Loucy (cell line): ENCODE data around the gene ADI1.

ENCODE experiments used
- H2AFZ ChIP-seq: fragments of 200-600 bp; sonication (generic); 2 replicates; pipeline ENCODE4 v1.6.0; 2016; ENCODE audit warnings: antibody characterized with exemption, mild to moderate bottlenecking, low read length, moderate library complexity
- H3F3A ChIP-seq: fragments of 200-600 bp; 2 replicates; pipeline ENCODE4 v1.6.0; 2016; ENCODE audit warnings: antibody characterized with exemption, low read depth, mild to moderate bottlenecking
- H3K27me3 ChIP-seq: fragments of 200-600 bp; sonication (generic); 2 replicates; pipeline ENCODE4 v1.6.1; 2014; ENCODE audit warnings: low read length, mild to moderate bottlenecking; ENCODE audit not compliant: insufficient read depth, poor library complexity, severe bottlenecking
- H3K36me3 ChIP-seq: fragments of 200-600 bp; sonication (generic); 2 replicates; pipeline ENCODE4 v1.6.1; 2016; ENCODE audit warnings: low read length; ENCODE audit not compliant: insufficient read depth
- H3K4me1 ChIP-seq: fragments of 200-600 bp; sonication (generic); 2 replicates; pipeline ENCODE4 v1.5.1; 2014; ENCODE audit warnings: low read length, mild to moderate bottlenecking; ENCODE audit not compliant: insufficient read depth, poor library complexity, severe bottlenecking
- H3K4me2 ChIP-seq: fragments of 200-600 bp; sonication (generic); 2 replicates; pipeline ENCODE4 v1.6.0; 2014; ENCODE audit warnings: antibody characterized with exemption, low read length, low read depth, mild to moderate bottlenecking; ENCODE audit not compliant: poor library complexity, severe bottlenecking
- H3K4me3 ChIP-seq: fragments of 200-600 bp; sonication (generic); 2 replicates; pipeline ENCODE4 v1.5.1; 2014; ENCODE audit warnings: low read length, mild to moderate bottlenecking, mixed read lengths; ENCODE audit not compliant: poor library complexity, severe bottlenecking
- H3K79me2 ChIP-seq: fragments of 200-600 bp; sonication (generic); 2 replicates; pipeline ENCODE4 v1.6.1; 2014; ENCODE audit warnings: low read length; ENCODE audit not compliant: insufficient read depth
- H3K9ac ChIP-seq: fragments of 200-600 bp; sonication (generic); 2 replicates; pipeline ENCODE4 v1.6.0; 2014; ENCODE audit warnings: mild to moderate bottlenecking, low read depth, low read length, moderate library complexity; ENCODE audit not compliant: poor library complexity, severe bottlenecking
- H3K9me2 ChIP-seq: fragments of 200-600 bp; sonication (generic); replicated peaks from 2 replicates; pipeline ENCODE4 v1.6.1; 2016; ENCODE audit warnings: low read depth, low read length, mixed read lengths
- H3K9me3 ChIP-seq: fragments of 200-600 bp; sonication (generic); 2 replicates; pipeline ENCODE4 v1.6.1; 2014; ENCODE audit warnings: mild to moderate bottlenecking, antibody characterized with exemption, low read length, low read depth; ENCODE audit not compliant: insufficient read depth
- H4K20me1 ChIP-seq: fragments of 200-600 bp; sonication (generic); 2 replicates; pipeline ENCODE4 v1.6.0; 2014; ENCODE audit warnings: antibody characterized with exemption, low read length, mild to moderate bottlenecking; ENCODE audit not compliant: insufficient read depth, poor library complexity, severe bottlenecking
- CTCF ChIP-seq: fragments of 200-600 bp; sonication (generic); conservative IDR thresholded peaks from 2 replicates; pipeline ENCODE4 v1.5.1; 2014; ENCODE audit warnings: mild to moderate bottlenecking, antibody characterized with exemption, low read length
- EZH2phosphoT487 ChIP-seq: fragments of 200-600 bp; IDR thresholded peaks from 2 replicates; pipeline ENCODE4 v1.6.1; 2018; ENCODE audit warnings: antibody characterized with exemption, mild to moderate bottlenecking, moderate library complexity, borderline replicate concordance

Gene ADI1

GRCh38 chr2:3476985-3477327 is 42.4 kb downstream of the ADI1 start:
- Histone ChIP-seq H3K4me3 (no peak overlapping the region), H4K20me1 (no peaks in the 10 kb centered on the region), H3K9me2 (no peaks in the 10 kb centered on the region), H3K27me3 (no peaks in the 10 kb centered on the region), H3F3A (no peaks in the 10 kb centered on the region), H3K79me2 (no peaks in the 10 kb centered on the region), H3K9ac (no peak overlapping the region), H2AFZ (no peak overlapping the region), H3K4me1 (no peaks in the 10 kb centered on the region), H3K9me3 (no peaks in the 10 kb centered on the region), H3K4me2 (no peak overlapping the region), H3K36me3 (peaks cover 13% of the 10 kb centered on the region; the same call in 1 of the 2 replicates)
- TF ChIP-seq EZH2phosphoT487 (no peak), CTCF (no peak)

- no peaks in the 10 kb centered on the region for H3K9me3 ChIP-seq
- H3K4me2 ChIP-seq = no peak overlapping the region
- no peaks in the 10 kb centered on the region for H4K20me1 ChIP-seq
- H3K9me2 ChIP-seq = no peaks in the 10 kb centered on the region
- H3K79me2 ChIP-seq = no peaks in the 10 kb centered on the region
- no peaks in the 10 kb centered on the region for H3F3A ChIP-seq
- H3K27me3 ChIP-seq = no peaks in the 10 kb centered on the region
- peaks cover 13% of the 10 kb centered on the region; the same call in 1 of the 2 replicates for H3K36me3 ChIP-seq
- no peaks in the 10 kb centered on the region for H3K4me1 ChIP-seq
- no peak overlapping the region for H2AFZ ChIP-seq
- H3K4me3 ChIP-seq = no peak overlapping the region
- TF ChIP-seq CTCF (no peak), EZH2phosphoT487 (no peak)
- no peak overlapping the region for H3K9ac ChIP-seq
Observed at GRCh38 chr2:3476321-3476984, 42.9 kb downstream of the ADI1 start.

DNA sequence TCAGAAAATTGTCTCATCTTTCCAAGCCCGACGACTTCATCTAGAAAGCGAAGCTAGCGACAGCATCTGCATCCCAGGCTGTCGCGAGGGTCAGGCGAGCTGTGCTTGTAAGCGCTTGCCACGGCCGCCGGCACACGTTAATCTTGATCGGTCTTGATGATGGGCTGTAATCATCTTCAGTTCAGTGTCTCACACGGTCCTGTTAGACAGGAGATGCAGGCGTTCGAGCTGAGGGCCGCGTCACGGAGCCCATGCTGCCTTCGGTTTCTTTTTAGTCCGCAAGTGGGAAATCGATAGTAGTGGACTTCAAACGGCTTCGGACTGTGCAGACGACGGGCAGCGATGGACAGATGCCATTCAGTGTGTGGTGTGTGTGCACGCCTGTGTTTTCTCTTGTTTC is 43.6 kb downstream of the ADI1 start:
- no peak overlapping the region for H3K4me3 ChIP-seq
- TF ChIP-seq CTCF = no peak

More for the DNA sequence above, 43.6 kb downstream of the ADI1 start:
- no peaks in the 10 kb centered on the region for H3K9me2 ChIP-seq
- no peak overlapping the region for H2AFZ ChIP-seq
- H3F3A ChIP-seq = no peaks in the 10 kb centered on the region
- H3K27me3 ChIP-seq = no peaks in the 10 kb centered on the region
- H3K4me2 ChIP-seq = no peak overlapping the region
- peaks cover 13% of the 10 kb centered on the region; the same call in 1 of the 2 replicates for H3K36me3 ChIP-seq
- no peaks in the 10 kb centered on the region for H4K20me1 ChIP-seq
- no peaks in the 10 kb centered on the region for H3K79me2 ChIP-seq
- H3K4me1 ChIP-seq = no peaks in the 10 kb centered on the region
- H3K9me3 ChIP-seq = no peaks in the 10 kb centered on the region
- no peak overlapping the region for H3K9ac ChIP-seq
